K562 (cell line): ENCODE results near the gene TULP1. TPM values are rescaled to one million over a fixed set of nuclear protein-coding genes. Genes with fewer than 3 reads are reported as not detected.

Experiments
- ATAC-seq: fragments of 200-7000 bp; cut with Tn5 transposase; 3 replicates; pipeline ENCODE4 v1.9.1; 2020; ENCODE audit warnings: moderate library complexity
- BruUV-seq: library from RNA; stranded (reverse); fragments of 400-500 nt; replicated peaks from 2 replicates; lab custom pipeline; 2021; lab: Mats Ljungman, UMichigan
- CTCF ChIA-PET: fragments of 300-600 bp; formaldehyde crosslinking; extraction: SDS; loops from one replicate; lab custom pipeline; 2021; ENCODE audit warnings: low intra/inter-chr PET ratio; lab: Yijun Ruan, JAX
- POLR2A ChIA-PET: fragments of 300-600, 350-650 bp; sonication (Branson Sonifier 250); formaldehyde crosslinking; extraction: SDS; loops from one replicate; lab custom pipeline; 2021; ENCODE audit warnings: antibody characterized with exemption, inconsistent platforms; lab: Yijun Ruan, JAX
- DNase-seq, 4 experiments: peaks; one replicate each; pipeline versions ENCODE4 v3.0.0 to v3.0.0-alpha.2; 2011 to 2018; ENCODE audit warnings: low spot score in 3 of 4, mixed read lengths in 3 of 4; ENCODE audit errors: extremely low read depth in 1 of 4
- FAIRE-seq: peaks from 2 replicates; lab custom pipeline; 2011; peaks lifted over from hg19 to GRCh38; lab: Jason Lieb, UNC
- H2AFZ ChIP-seq: 2 replicates; pipeline ENCODE4 v1.6.0; 2011; ENCODE audit warnings: low read depth, low read length, control low read depth, inconsistent platforms
- H3K27ac ChIP-seq: fragments of 200-600 bp; 3 replicates; pipeline ENCODE4 v1.8.0; 2011; ENCODE audit warnings: low read depth, mild to moderate bottlenecking, control low read depth, inconsistent platforms, low read length, moderate library complexity, mixed read lengths; ENCODE audit errors: extremely low read depth
- H3K27me3 ChIP-seq, 2 experiments: fragments of 300-600 bp in 1 of 2; 2 replicates in 1 of 2; 3 replicates in 1 of 2; pipeline versions ENCODE4 v1.6.0 to v1.8.0; 2011; ENCODE audit warnings: inconsistent platforms in 2 of 2, low read length in 2 of 2, mild to moderate bottlenecking in 1 of 2, mixed read lengths in 1 of 2, moderate library complexity in 1 of 2; ENCODE audit not compliant: control insufficient read depth in 2 of 2, insufficient read depth in 2 of 2
- H3K36me3 ChIP-seq: fragments of 300-600 bp; 3 replicates; pipeline ENCODE4 v1.8.0; 2011; ENCODE audit warnings: mild to moderate bottlenecking, low read length, inconsistent platforms; ENCODE audit not compliant: control insufficient read depth, insufficient read depth
- H3K4me1 ChIP-seq, 2 experiments: fragments of 200-600 bp in 1 of 2; replicated peaks in 1 of 2; 2 replicates in 1 of 2; 3 replicates in 1 of 2; pipeline versions ENCODE4 v1.5.1 to v1.8.0; 2011; ENCODE audit warnings: inconsistent platforms in 2 of 2, low read length in 2 of 2, mild to moderate bottlenecking in 1 of 2, mixed read lengths in 1 of 2, moderate library complexity in 1 of 2; ENCODE audit not compliant: control insufficient read depth in 2 of 2, insufficient read depth in 2 of 2
- H3K4me2 ChIP-seq: 2 replicates; pipeline ENCODE4 v1.6.1; 2011; ENCODE audit warnings: low read length, control low read depth, inconsistent platforms, mixed read lengths; ENCODE audit not compliant: insufficient read depth
- H3K4me3 ChIP-seq: fragments of 200-600 bp; sonication (generic), shearing (Covaris generic); 2 replicates; pipeline ENCODE4 v1.5.1; 2016; ENCODE audit warnings: control low read depth, inconsistent platforms
- H3K79me2 ChIP-seq: fragments of 200-600 bp; 3 replicates; pipeline ENCODE4 v1.8.0; 2011; ENCODE audit warnings: low read length, inconsistent platforms; ENCODE audit not compliant: control insufficient read depth, insufficient read depth
- H3K9ac ChIP-seq, 2 experiments: 2 replicates each; pipeline versions ENCODE4 v1.6.0 to v1.6.1; 2011; ENCODE audit warnings: low read depth in 2 of 2, low read length in 2 of 2, control low read depth in 1 of 2, inconsistent platforms in 1 of 2, mild to moderate bottlenecking in 1 of 2, mixed read lengths in 1 of 2; ENCODE audit not compliant: insufficient read depth in 1 of 2
- H3K9me1 ChIP-seq: one replicate; pipeline ENCODE4 v1.6.0; 2011; ENCODE audit warnings: inconsistent platforms, mild to moderate bottlenecking, low read length, moderate library complexity; ENCODE audit not compliant: control insufficient read depth, insufficient read depth
- H3K9me3 ChIP-seq: replicated peaks from 2 replicates; pipeline ENCODE4 v1.5.1; 2011; ENCODE audit warnings: low read depth, low read length, inconsistent platforms; ENCODE audit not compliant: control insufficient read depth, insufficient read depth
- H4K20me1 ChIP-seq: replicated peaks from 2 replicates; pipeline ENCODE4 v1.6.1; 2011; ENCODE audit warnings: low read length, inconsistent platforms, mixed read lengths; ENCODE audit not compliant: control insufficient read depth, insufficient read depth
- EGR1 ChIP-seq: fragments of 450-650 bp; conservative IDR thresholded peaks from 2 replicates; pipeline ENCODE4 v1.6.1; 2017; ENCODE audit warnings: mild to moderate bottlenecking
- PCBP2 ChIP-seq: fragments of 200-400 bp; formaldehyde crosslinking; IDR thresholded peaks from 2 replicates; pipeline ENCODE4 v1.6.1; 2018; ENCODE audit warnings: low read length, low read depth, mild to moderate bottlenecking, moderate library complexity; ENCODE audit not compliant: poor library complexity, severe bottlenecking
- POLR2G ChIP-seq: fragments of 200-400 bp; formaldehyde crosslinking; IDR thresholded peaks from 2 replicates; pipeline ENCODE4 v1.6.1; 2017; ENCODE audit warnings: low read depth, mild to moderate bottlenecking, antibody characterized with exemption, low read length, moderate library complexity
- SOX6 ChIP-seq: fragments of 450-650 bp; IDR thresholded peaks from 2 replicates; pipeline ENCODE4 v1.6.1; 2014; ENCODE audit warnings: mild to moderate bottlenecking
- XRCC3 ChIP-seq: fragments of 450-650 bp; IDR thresholded peaks from 2 replicates; pipeline ENCODE4 v1.6.1; 2017; ENCODE audit warnings: mild to moderate bottlenecking, moderate library complexity
- ZNF121 ChIP-seq: sonication (generic); formaldehyde crosslinking; conservative IDR thresholded peaks from 2 replicates; pipeline ENCODE4 v1.8.0; 2022; ENCODE audit warnings: missing genetic modification reagents
- ZNF124 ChIP-seq: sonication (generic); formaldehyde crosslinking; IDR thresholded peaks from 2 replicates; pipeline ENCODE4 v1.8.1; 2022; ENCODE audit warnings: missing genetic modification reagents
- ZNF175 ChIP-seq: fragments of 200-800 bp; sonication (Bioruptor generic); IDR thresholded peaks from 2 replicates; pipeline ENCODE4 v1.6.1; 2016; ENCODE audit warnings: low read depth, mild to moderate bottlenecking, missing genetic modification characterization, missing compliant biosample characterization
- ZNF280A ChIP-seq: fragments of 450-650 bp; IDR thresholded peaks from 2 replicates; pipeline ENCODE4 v1.6.1; 2018; ENCODE audit warnings: mild to moderate bottlenecking, low read depth; ENCODE audit not compliant: partially characterized antibody
- ZNF280B ChIP-seq: fragments of 250-450 bp; sonication (Bioruptor Pico); IDR thresholded peaks from 2 replicates; pipeline ENCODE4 v1.5.1; 2021; ENCODE audit warnings: mild to moderate bottlenecking
- ZNF347 ChIP-seq: fragments of 450-650 bp; formaldehyde crosslinking; IDR thresholded peaks from 2 replicates; pipeline ENCODE4 v1.4.0; 2020; ENCODE audit warnings: low read depth, mild to moderate bottlenecking, moderate library complexity
- ZNF584 ChIP-seq: fragments of 200-800 bp; sonication (Bioruptor generic); IDR thresholded peaks from 2 replicates; pipeline ENCODE4 v1.6.1; 2016; ENCODE audit warnings: low read depth, mild to moderate bottlenecking, missing genetic modification characterization, missing compliant biosample characterization
- WGBS: fragments of 100-300 bp; shearing (Covaris generic); methylation state at CpG from one replicate; pipeline ENCODE4 v1.1.6; 2016; ENCODE audit warnings: low coverage, mixed read lengths; ENCODE audit not compliant: insufficient coverage; ENCODE audit errors: missing lambda C conversion rate; 5-methylcytosine and 5-hydroxymethylcytosine counted together
- in situ Hi-C: fragments of 300-500 bp; cut with MboI; formaldehyde crosslinking; loops from 4 replicates; pipeline ENCODE4 v1.15.0; 2018; ENCODE audit warnings: inconsistent platforms, mixed read lengths
- intact Hi-C: fragments of 100-400 bp; cut with micrococcal nuclease; formaldehyde crosslinking; loops from 2 replicates; pipeline ENCODE4 v1.14.2; 2022
- polyA plus RNA-seq, 8 experiments: library from polyadenylated mRNA; depleted of rRNA in 4 of 8; stranded (reverse) in 5 of 8; unstranded in 3 of 8; fragments of >200 nt; fragmentation: Nextera tagmentation in 2 of 8; fragmentation: Illumina TruSeq in 1 of 8; extraction: Ambion mirVana in 2 of 8; extraction: Trizol in 1 of 8; gene quantifications; 2 replicates each; pipeline versions ENCODE4 v1.2.1 to v1.2.3, GENCODE V29; 2011 to 2014; ENCODE audit warnings: inconsistent platforms in 1 of 8, missing spikeins in 1 of 8
- total RNA-seq, 7 experiments: library from RNA; depleted of rRNA in 6 of 7; stranded (reverse); fragments of >200 nt in 6 of 7; fragmentation: Illumina TruSeq in 2 of 7; extraction: Trizol in 2 of 7; gene quantifications; 2 replicates each; pipeline versions ENCODE4 v1.2.1 to v1.2.3, GENCODE V29; 2011 to 2021; ENCODE audit warnings: low replicate concordance in 1 of 7
- TF ChIP-seq, protein P1 (sequence below): sonication (generic); formaldehyde crosslinking; IDR thresholded peaks from 2 replicates; pipeline ENCODE4 v1.8.1; 2023; ENCODE audit warnings: mild to moderate bottlenecking, missing genetic modification reagents

The TULP1 gene
- total and polyA plus RNA-seq, 9 of the 15 experiments (the other 6 are each of a cell fraction or from before 2014, with no cell fraction given), result 0.06 to 0.17 (median 0.09) TPM; not detected in 6

DNA sequence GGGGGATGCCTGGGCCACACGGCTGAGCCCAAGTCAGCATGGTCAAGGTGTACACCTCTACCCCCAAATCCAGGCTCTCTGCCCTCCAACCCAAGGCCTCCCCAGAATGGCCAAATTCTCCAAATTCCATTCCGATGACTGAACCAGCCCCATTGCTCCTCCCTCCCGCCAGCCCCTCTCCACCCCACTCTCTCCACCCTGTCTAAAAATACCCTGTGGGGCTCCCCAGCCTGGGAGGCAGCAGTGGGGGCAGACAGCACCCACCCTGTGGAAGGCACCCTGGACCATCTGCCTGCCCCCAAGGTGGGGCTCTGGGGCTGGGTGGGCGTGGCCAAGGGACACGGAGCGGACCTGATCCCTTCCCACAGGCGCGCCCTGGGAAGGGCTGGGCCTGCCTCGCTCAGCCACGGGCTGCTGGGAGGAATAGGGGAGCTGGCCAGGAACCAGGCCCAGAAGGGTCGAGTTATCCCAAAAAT is 27.3 kb downstream of the TULP1 start (continued):
- peak; percentile 3; the same call in 1 of the 2 replicates for TF ChIP-seq POLR2G
- no peak for TF ChIP-seq PCBP2
- no peak for TF ChIP-seq ZNF280A
- TF ChIP-seq ZNF347 (CRISPR knock-in tag), result no peak
- TF ChIP-seq ZNF584 (CRISPR knock-in tag), result no peak
- TF ChIP-seq ZNF175, result no peak
- TF ChIP-seq ZNF124 (CRISPR knock-in tag), result no peak

GRCh38 chr6:35484921-35485392 is 27.7 kb downstream of the TULP1 start:
- H3K9me1 ChIP-seq, result no peaks in the 10 kb centered on the region
- WGBS, result 71% methylated on average over 7 of the region's 7 CpGs
- H3K27me3 ChIP-seq, result no peaks in the 10 kb centered on the region
- peaks cover 31 to 37% of the 10 kb centered on the region in 2 experiments for H3K4me1 ChIP-seq
- H3K9me3 ChIP-seq, result no peaks in the 10 kb centered on the region
- no peak overlapping the region for H3K4me2 ChIP-seq
- no peak overlapping the region for H3K4me3 ChIP-seq
- POLR2A ChIA-PET, result interaction anchor here (0.8 to 9.5 kb wide), 2 partner anchors 10 to 14 kb away, joined by 3 to 167 read pairs; partner anchors contain the start of gene RPL10A
- peak overlapping the region in 1 of 2 experiments; percentile 72; a peak in 2 of 4 replicates for H3K9ac ChIP-seq
- H2AFZ ChIP-seq, result no peak overlapping the region
- CTCF ChIA-PET, result no interaction called here
- peak in 2 of 4 experiments; percentile 41 to 52 for DNase-seq
- H3K27ac ChIP-seq, result no peak overlapping the region; the same call in 2 of the 3 replicates
- no peaks in the 10 kb centered on the region; the same call in 2 of the 3 replicates for H3K36me3 ChIP-seq
- in situ Hi-C loops (no loop called here), intact Hi-C loops (no loop called here)
- no TSS peak for BruUV-seq
- H4K20me1 ChIP-seq, result peaks cover 11% of the 10 kb centered on the region; the same call in 1 of the 2 replicates
- no peak for FAIRE-seq
- H3K79me2 ChIP-seq, result peaks cover 5% of the 10 kb centered on the region; the same call in 1 of the 3 replicates
- ATAC-seq, result peak; percentile 50
- TF ChIP-seq ZNF121 (CRISPR knock-in tag), result no peak
- TF ChIP-seq SOX6, result no peak
- no peak for TF ChIP-seq XRCC3
- peak; percentile 77 for TF ChIP-seq EGR1
- TF ChIP-seq ZNF280B (CRISPR knock-in tag), result no peak
- TF ChIP-seq, protein P1, sequence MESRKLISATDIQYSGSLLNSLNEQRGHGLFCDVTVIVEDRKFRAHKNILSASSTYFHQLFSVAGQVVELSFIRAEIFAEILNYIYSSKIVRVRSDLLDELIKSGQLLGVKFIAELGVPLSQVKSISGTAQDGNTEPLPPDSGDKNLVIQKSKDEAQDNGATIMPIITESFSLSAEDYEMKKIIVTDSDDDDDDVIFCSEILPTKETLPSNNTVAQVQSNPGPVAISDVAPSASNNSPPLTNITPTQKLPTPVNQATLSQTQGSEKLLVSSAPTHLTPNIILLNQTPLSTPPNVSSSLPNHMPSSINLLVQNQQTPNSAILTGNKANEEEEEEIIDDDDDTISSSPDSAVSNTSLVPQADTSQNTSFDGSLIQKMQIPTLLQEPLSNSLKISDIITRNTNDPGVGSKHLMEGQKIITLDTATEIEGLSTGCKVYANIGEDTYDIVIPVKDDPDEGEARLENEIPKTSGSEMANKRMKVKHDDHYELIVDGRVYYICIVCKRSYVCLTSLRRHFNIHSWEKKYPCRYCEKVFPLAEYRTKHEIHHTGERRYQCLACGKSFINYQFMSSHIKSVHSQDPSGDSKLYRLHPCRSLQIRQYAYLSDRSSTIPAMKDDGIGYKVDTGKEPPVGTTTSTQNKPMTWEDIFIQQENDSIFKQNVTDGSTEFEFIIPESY, result peak; percentile 98
